ENCODE data around the gene LUZP4.
"Not testable (repeated sequence)": the region's sequence is repeated elsewhere in the genome, so short reads cannot be mapped to it uniquely, and the experiment has no call there.

LUZP4 gene

DNA sequence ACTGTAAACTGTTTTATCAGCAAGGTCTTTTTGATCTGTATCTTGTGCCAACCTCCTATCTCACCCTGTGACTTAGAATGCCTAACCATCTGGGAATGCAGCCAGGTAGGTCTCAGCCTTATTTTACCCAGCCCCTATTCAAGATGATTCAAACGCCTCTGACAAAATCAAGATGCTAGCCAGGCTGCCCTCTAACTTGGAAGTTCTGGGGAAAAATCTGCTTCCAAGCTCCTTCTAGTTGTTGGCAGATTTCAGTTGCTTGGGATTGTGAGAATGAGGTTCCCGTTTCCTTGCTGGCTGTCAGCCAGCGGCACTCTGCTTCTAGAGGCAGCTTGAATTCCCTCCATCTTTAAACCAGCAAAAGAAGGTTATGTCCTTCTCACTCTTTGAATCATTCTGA lies 34.7 kb downstream of the LUZP4 start:
- DNase-seq: peak in 1 of 2 donors; percentile 26
- no peaks in the 10 kb centered on the region for H3K9me3 ChIP-seq
- H3K4me1 ChIP-seq: peaks cover 0 to 4% (median 0%) of the 10 kb centered on the region in 4 donors
- no peaks in the 10 kb centered on the region for H3K36me3 ChIP-seq
- intact Hi-C loops (cut with DNase I; ENCODE audit: low total_unique reads): no loop called here
- H3K27me3 ChIP-seq: no peaks in the 10 kb centered on the region
- TF ChIP-seq, protein P1, sequence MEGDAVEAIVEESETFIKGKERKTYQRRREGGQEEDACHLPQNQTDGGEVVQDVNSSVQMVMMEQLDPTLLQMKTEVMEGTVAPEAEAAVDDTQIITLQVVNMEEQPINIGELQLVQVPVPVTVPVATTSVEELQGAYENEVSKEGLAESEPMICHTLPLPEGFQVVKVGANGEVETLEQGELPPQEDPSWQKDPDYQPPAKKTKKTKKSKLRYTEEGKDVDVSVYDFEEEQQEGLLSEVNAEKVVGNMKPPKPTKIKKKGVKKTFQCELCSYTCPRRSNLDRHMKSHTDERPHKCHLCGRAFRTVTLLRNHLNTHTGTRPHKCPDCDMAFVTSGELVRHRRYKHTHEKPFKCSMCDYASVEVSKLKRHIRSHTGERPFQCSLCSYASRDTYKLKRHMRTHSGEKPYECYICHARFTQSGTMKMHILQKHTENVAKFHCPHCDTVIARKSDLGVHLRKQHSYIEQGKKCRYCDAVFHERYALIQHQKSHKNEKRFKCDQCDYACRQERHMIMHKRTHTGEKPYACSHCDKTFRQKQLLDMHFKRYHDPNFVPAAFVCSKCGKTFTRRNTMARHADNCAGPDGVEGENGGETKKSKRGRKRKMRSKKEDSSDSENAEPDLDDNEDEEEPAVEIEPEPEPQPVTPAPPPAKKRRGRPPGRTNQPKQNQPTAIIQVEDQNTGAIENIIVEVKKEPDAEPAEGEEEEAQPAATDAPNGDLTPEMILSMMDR (IDR thresholded peaks at IDR 0.05): no peak
- no peak overlapping the region for H3K4me3 ChIP-seq
- H3K27ac ChIP-seq: no peak overlapping the region

DNA sequence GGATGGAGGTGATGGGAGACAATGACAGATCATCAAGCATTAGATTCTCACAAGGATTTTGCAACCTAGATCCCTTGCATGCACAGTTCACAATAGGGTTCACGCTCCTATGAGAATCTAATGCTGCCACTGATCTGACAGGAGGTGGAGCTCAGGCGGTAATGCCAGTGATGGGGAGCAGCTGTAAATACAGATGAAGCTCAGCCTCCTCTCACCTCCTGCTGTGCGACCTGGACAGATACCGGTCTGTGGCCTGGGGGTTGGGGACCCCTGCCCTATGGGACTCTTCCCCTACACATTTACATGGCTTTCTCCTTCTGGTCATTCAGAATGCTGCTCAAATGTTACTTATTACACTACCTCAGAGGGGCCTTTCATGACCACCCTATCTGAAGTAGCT lies 39.8 kb downstream of the LUZP4 start:
- H3K9me3 ChIP-seq; intact Hi-C loops (cut with DNase I; ENCODE audit: low total_unique reads); H3K4me3 ChIP-seq: not testable (repeated sequence)

DNA sequence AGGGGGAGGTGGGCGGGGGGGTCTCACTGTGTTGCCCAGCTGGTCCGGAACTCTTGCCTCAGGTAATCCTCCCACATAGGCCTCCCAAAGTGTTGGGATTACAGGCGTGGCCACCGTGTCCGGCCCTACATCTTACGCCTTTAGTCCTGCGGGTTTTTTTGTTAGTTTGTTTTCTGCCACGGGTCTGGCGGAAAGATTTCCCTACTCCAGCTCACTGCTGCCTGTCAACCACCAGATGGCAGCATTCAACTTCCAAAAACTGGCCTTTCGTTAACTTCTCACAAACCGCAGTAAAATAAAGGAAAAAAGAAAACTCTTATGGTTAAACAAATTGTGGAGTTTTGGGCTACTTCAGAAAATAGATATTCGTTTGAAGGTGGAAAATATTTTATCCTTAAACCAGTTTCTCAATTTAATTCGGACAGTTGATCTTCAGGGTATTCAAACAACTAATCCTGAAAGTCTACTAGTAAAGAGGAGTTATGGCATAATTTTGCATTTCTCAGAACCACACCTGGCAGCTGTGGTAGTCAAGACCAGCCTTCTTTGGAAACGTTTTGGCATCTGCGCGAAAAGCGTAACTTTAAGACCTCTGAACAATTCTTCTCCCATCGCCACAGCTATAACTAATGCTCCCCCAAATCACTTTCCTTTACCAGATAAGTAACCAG lies 41.1 kb downstream of the LUZP4 start:
- intact Hi-C loops (cut with DNase I; ENCODE audit: low total_unique reads): no loop called here
- TF ChIP-seq, protein P1 (IDR thresholded peaks at IDR 0.05): peak; percentile 63 to 71
- H3K36me3 ChIP-seq: no peaks in the 10 kb centered on the region
- peak in 1 of 2 donors; percentile 65 for DNase-seq
- H3K9me3 ChIP-seq: no peaks in the 10 kb centered on the region
- H3K27me3 ChIP-seq: no peaks in the 10 kb centered on the region
- H3K4me3 ChIP-seq: peak overlapping the region; percentile 22 to 33
- peak overlapping the region; percentile 81 to 82 for H3K27ac ChIP-seq
- peaks cover 0 to 36% (median 1%) of the 10 kb centered on the region in 4 donors for H3K4me1 ChIP-seq

More for the DNA sequence above, 39.8 kb downstream of the LUZP4 start:
- H3K36me3 ChIP-seq, H3K27ac ChIP-seq, H3K27me3 ChIP-seq, DNase-seq: not testable (repeated sequence)
- H3K4me1 ChIP-seq: peaks cover 0 to 22% (median 1%) of the 10 kb centered on the region in 4 donors

DNA sequence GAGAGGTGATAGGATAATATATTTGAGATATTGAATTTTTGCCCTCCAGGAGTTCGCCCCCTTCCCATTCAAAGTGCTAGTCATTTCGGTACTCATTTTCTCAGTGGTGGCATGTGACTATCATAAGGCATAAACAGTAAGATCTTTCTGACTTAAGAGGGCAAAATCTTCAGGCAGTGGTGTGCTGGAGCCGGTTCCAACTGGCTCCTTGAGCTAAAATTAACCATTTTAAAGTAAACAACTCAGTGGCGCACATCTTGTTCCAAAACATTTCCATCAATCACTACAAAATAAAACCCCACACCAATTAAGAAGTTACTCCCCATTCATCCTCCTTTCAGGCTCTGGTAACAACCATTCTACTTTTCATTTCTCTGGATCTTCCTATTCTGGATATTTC lies 43.3 kb downstream of the LUZP4 start:
- peak overlapping the region; percentile 81 to 82 for H3K27ac ChIP-seq
- TF ChIP-seq, protein P1 (IDR thresholded peaks at IDR 0.05): no peak
- intact Hi-C loops (cut with DNase I; ENCODE audit: low total_unique reads): loop anchor here (2.0 kb wide), 1 partner anchor 310 kb away; no protein-coding TSS in a partner anchor

DNA sequence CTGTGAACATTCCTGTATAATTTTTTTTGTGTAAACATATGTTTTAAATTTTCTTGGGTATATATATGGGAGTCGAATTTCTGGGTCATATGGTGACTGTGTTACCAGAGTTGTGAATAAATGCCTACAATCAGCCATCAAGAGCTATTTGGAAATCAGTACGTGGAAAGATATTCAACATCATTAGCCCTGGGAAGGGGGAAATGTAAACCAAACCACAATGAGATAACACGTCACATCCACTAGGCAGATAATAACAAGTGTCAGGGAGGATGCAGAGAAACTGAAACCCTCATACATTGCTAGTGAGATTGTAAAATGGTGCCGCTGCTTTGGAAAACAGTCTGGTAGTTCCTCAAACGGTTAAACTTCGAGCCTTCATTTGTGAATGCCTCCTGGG lies 43.9 kb downstream of the LUZP4 start:
- peaks cover 0 to 54% (median 5%) of the 10 kb centered on the region in 4 donors for H3K4me1 ChIP-seq
- no peaks in the 10 kb centered on the region for H3K27me3 ChIP-seq
- DNase-seq: no peak
- no peaks in the 10 kb centered on the region for H3K9me3 ChIP-seq
- peak overlapping the region; percentile 81 to 82 for H3K27ac ChIP-seq
- intact Hi-C loops (cut with DNase I; ENCODE audit: low total_unique reads): loop anchor here (2.0 kb wide), 1 partner anchor 309 kb away; no protein-coding TSS in a partner anchor
- no peaks in the 10 kb centered on the region for H3K36me3 ChIP-seq
- no peak overlapping the region for H3K4me3 ChIP-seq
- TF ChIP-seq, protein P1 (IDR thresholded peaks at IDR 0.05): no peak

More for the DNA sequence above, 43.3 kb downstream of the LUZP4 start:
- Histone ChIP-seq H3K27me3 (no peaks in the 10 kb centered on the region), H3K9me3 (no peaks in the 10 kb centered on the region), H3K4me1 (peaks cover 0 to 48% (median 4%) of the 10 kb centered on the region in 4 donors), H3K4me3 (no peak overlapping the region), H3K36me3 (no peaks in the 10 kb centered on the region)
- peak in 1 of 2 donors; percentile 69 for DNase-seq

DNA sequence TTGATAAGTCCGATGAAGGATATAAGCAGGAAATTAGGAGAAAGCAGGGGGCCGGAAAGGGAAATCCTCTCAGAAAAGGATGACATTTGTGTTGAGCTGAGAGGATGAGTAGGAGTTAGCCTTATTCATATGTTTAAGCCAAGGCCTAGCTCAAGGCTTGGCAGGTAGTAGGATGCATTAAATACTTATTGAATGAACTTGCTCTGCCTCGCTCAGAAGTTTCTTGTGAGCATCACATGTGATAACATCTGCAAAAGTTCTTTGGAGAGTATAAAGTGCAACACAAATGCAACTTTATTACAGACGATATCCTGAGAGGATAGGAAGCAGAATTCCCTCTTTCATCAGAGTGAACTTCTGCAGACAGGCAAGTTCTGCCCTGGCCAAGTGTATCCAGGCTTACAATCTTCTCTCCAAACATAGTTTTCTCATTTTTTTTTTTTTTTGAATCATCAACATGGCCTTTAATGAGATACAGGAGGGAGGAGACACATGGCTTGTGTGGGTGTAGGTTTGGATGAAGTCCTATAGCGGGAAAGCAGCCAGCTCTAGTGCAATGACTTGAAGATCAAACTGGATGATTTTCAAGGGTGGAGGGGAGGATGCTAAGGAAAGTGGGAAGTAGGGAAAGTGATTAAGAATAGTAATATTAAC lies 48.1 kb downstream of the LUZP4 start:
- intact Hi-C loops (cut with DNase I; ENCODE audit: low total_unique reads): no loop called here
- H3K27me3 ChIP-seq: no peaks in the 10 kb centered on the region

More for the DNA sequence above, 48.1 kb downstream of the LUZP4 start:
- H3K4me3 ChIP-seq: no peak overlapping the region
- H3K4me1 ChIP-seq: peaks cover 0 to 58% (median 4%) of the 10 kb centered on the region in 4 donors
- H3K36me3 ChIP-seq: no peaks in the 10 kb centered on the region
- H3K9me3 ChIP-seq: no peaks in the 10 kb centered on the region
- TF ChIP-seq, protein P1 (IDR thresholded peaks at IDR 0.05): no peak
- no peak for DNase-seq
- H3K27ac ChIP-seq: peak overlapping the region; percentile 47 to 51
